Measurements from ENCODE around the gene KATNAL1.

KATNAL1 gene

GRCh38 chr13:30308548-30308947 is 1.2 kb upstream of the KATNAL1 start:
- H3K9ac ChIP-seq (ENCODE audit: low read depth, low read length): no peak overlapping the region
- no peaks in the 10 kb centered on the region for H3K27me3 ChIP-seq (ENCODE audit: control insufficient read depth, insufficient read depth, low read length)
- H3K4me1 ChIP-seq (ENCODE audit: control insufficient read depth, insufficient read depth, low read length): peaks cover 17% of the 10 kb centered on the region; the same call in 1 of the 2 replicates
- no peaks in the 10 kb centered on the region for H3K9me3 ChIP-seq (ENCODE audit: control insufficient read depth, insufficient read depth, low read length)
- no peak overlapping the region for H3K4me3 ChIP-seq (ENCODE audit: low read depth, low read length)
- H3K27ac ChIP-seq (ENCODE audit: low read depth, low read length): no peak overlapping the region
- no peaks in the 10 kb centered on the region for H3K36me3 ChIP-seq (ENCODE audit: control insufficient read depth, insufficient read depth, low read length)

GRCh38 chr13:30307971-30308290 is 580 bp upstream of the KATNAL1 start:
- no peak overlapping the region for H3K27ac ChIP-seq (ENCODE audit: low read depth, low read length)
- H3K9ac ChIP-seq (ENCODE audit: low read depth, low read length): 0 out of 2 replicates have a peak overlapping the region, but pooled peaks have one; percentile 35
- H3K4me3 ChIP-seq (ENCODE audit: low read depth, low read length): peak overlapping the region; percentile 78
- H3K4me1 ChIP-seq (ENCODE audit: control insufficient read depth, insufficient read depth, low read length): peaks cover 17% of the 10 kb centered on the region; the same call in 1 of the 2 replicates
- H3K9me3 ChIP-seq (ENCODE audit: control insufficient read depth, insufficient read depth, low read length): no peaks in the 10 kb centered on the region
- no peaks in the 10 kb centered on the region for H3K36me3 ChIP-seq (ENCODE audit: control insufficient read depth, insufficient read depth, low read length)
- no peaks in the 10 kb centered on the region for H3K27me3 ChIP-seq (ENCODE audit: control insufficient read depth, insufficient read depth, low read length)

DNA sequence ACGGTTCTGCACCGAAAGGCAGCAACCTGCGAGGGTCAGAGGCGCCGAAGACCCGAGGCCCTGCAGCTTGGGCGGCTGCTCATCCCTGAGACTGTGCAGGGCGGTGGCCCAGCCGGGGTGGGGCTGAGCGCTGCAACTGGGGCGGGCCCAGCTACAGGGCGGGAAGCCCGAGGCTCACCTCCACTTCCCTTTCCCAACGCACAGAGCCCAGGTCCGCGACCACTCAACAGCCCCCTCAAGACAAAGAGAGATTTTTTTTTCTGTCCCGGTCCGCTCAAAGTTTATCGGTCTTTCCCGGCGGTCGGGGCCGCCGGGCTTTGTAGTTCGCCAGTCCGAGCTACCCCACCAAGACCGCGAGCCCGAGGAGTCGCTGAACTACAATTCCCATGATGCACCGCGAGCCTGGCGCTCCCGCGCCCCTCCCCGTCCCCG is 573 bp downstream of the KATNAL1 start:
- no peaks in the 10 kb centered on the region for H3K36me3 ChIP-seq (ENCODE audit: control insufficient read depth, insufficient read depth, low read length)
- H3K27me3 ChIP-seq (ENCODE audit: control insufficient read depth, insufficient read depth, low read length): no peaks in the 10 kb centered on the region
- H3K4me3 ChIP-seq (ENCODE audit: low read depth, low read length): peak overlapping the region; percentile 78
- H3K4me1 ChIP-seq (ENCODE audit: control insufficient read depth, insufficient read depth, low read length): peaks cover 17% of the 10 kb centered on the region; the same call in 1 of the 2 replicates
- no peaks in the 10 kb centered on the region for H3K9me3 ChIP-seq (ENCODE audit: control insufficient read depth, insufficient read depth, low read length)
- peak overlapping the region; percentile 83 for H3K9ac ChIP-seq (ENCODE audit: low read depth, low read length)
- H3K27ac ChIP-seq (ENCODE audit: low read depth, low read length): peak overlapping the region; percentile 88

DNA sequence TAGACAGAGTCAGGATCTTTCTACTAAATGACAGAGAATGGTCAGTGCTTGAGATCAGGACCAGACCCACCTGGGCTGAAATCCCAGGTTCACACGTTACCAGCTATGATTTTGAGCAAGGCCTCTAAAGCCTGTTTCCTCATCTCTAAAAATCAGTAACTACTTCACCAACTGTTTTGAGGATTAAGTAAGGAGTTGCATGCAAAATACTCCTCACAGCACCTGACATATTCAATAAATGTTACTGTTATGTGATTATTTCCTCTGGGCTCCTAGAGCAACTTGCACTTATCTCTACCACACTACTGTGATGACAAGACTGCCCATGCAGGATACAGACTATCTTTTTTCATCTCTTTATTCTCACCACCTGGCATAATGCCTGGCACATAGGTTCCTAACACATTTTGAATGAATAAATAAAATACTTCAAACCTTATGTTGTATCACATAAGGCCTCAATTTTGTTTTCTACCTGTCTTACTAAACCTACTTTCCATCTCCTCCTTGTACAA is 1.8 kb downstream of the KATNAL1 start:
- no peaks in the 10 kb centered on the region for H3K9me3 ChIP-seq (ENCODE audit: control insufficient read depth, insufficient read depth, low read length)
- no peaks in the 10 kb centered on the region for H3K27me3 ChIP-seq (ENCODE audit: control insufficient read depth, insufficient read depth, low read length)
- peaks cover 17% of the 10 kb centered on the region; the same call in 1 of the 2 replicates for H3K4me1 ChIP-seq (ENCODE audit: control insufficient read depth, insufficient read depth, low read length)
- no peak overlapping the region for H3K27ac ChIP-seq (ENCODE audit: low read depth, low read length)
- H3K36me3 ChIP-seq (ENCODE audit: control insufficient read depth, insufficient read depth, low read length): no peaks in the 10 kb centered on the region
- H3K9ac ChIP-seq (ENCODE audit: low read depth, low read length): no peak overlapping the region
- peak overlapping the region; percentile 78; the same call in 1 of the 2 replicates for H3K4me3 ChIP-seq (ENCODE audit: low read depth, low read length)

DNA sequence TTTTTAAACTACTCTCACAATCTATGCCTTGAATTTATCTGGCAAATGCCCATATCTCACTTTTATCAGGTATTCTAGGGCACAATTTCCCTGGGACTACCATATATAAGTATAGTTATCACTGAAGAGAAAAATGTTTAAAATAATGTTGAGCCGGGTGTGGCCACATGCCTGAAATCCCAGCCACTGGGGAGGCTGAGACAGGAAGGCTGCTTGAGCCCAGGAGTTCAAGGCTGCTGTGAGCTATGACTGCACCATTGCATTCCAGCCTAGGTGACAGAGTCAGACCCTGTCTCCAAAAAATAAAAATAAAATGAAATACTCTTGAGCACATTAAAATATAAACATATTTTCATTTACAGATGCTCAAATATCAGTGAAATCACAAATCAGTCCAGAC is 4.1 kb downstream of the KATNAL1 start:
- H3K9me3 ChIP-seq (ENCODE audit: control insufficient read depth, insufficient read depth, low read length): no peaks in the 10 kb centered on the region
- H3K27me3 ChIP-seq (ENCODE audit: control insufficient read depth, insufficient read depth, low read length): no peaks in the 10 kb centered on the region
- no peak overlapping the region for H3K9ac ChIP-seq (ENCODE audit: low read depth, low read length)
- H3K27ac ChIP-seq (ENCODE audit: low read depth, low read length): no peak overlapping the region
- no peaks in the 10 kb centered on the region for H3K36me3 ChIP-seq (ENCODE audit: control insufficient read depth, insufficient read depth, low read length)
- peaks cover 16% of the 10 kb centered on the region; the same call in 1 of the 2 replicates for H3K4me1 ChIP-seq (ENCODE audit: control insufficient read depth, insufficient read depth, low read length)
- H3K4me3 ChIP-seq (ENCODE audit: low read depth, low read length): no peak overlapping the region

DNA sequence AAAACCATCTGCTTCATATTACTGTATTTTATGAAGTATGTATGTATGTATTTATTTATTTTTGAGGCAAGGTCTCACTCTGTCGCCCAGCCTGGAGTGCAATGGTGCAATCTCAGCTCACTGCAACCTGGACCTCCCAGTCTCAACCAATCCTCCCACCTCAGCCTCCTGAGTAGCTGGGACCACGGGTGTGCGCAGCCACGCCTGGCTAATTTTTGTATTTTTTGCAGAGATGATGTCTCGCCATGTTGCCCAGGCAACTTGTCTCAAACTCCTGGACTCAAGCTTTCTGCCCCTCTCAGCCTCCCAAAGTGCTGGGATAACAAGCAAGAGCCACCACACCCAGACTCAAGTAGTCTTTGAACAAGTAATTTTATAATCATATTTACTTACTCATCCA is 5.5 kb downstream of the KATNAL1 start:
- no peak overlapping the region for H3K4me3 ChIP-seq (ENCODE audit: low read depth, low read length)
- no peak overlapping the region for H3K27ac ChIP-seq (ENCODE audit: low read depth, low read length)
- no peaks in the 10 kb centered on the region for H3K27me3 ChIP-seq (ENCODE audit: control insufficient read depth, insufficient read depth, low read length)
- no peaks in the 10 kb centered on the region for H3K36me3 ChIP-seq (ENCODE audit: control insufficient read depth, insufficient read depth, low read length)
- no peak overlapping the region for H3K9ac ChIP-seq (ENCODE audit: low read depth, low read length)
- no peaks in the 10 kb centered on the region for H3K9me3 ChIP-seq (ENCODE audit: control insufficient read depth, insufficient read depth, low read length)
- peaks cover 12% of the 10 kb centered on the region; the same call in 1 of the 2 replicates for H3K4me1 ChIP-seq (ENCODE audit: control insufficient read depth, insufficient read depth, low read length)

GRCh38 chr13:30300596-30300995 is 6.8 kb downstream of the KATNAL1 start:
- H3K9me3 ChIP-seq (ENCODE audit: control insufficient read depth, insufficient read depth, low read length): no peaks in the 10 kb centered on the region
- no peak overlapping the region for H3K4me3 ChIP-seq (ENCODE audit: low read depth, low read length)
- H3K36me3 ChIP-seq (ENCODE audit: control insufficient read depth, insufficient read depth, low read length): no peaks in the 10 kb centered on the region
- H3K4me1 ChIP-seq (ENCODE audit: control insufficient read depth, insufficient read depth, low read length): peaks cover 3% of the 10 kb centered on the region; the same call in 1 of the 2 replicates
- H3K27ac ChIP-seq (ENCODE audit: low read depth, low read length): no peak overlapping the region
- no peaks in the 10 kb centered on the region for H3K27me3 ChIP-seq (ENCODE audit: control insufficient read depth, insufficient read depth, low read length)
- no peak overlapping the region for H3K9ac ChIP-seq (ENCODE audit: low read depth, low read length)

DNA sequence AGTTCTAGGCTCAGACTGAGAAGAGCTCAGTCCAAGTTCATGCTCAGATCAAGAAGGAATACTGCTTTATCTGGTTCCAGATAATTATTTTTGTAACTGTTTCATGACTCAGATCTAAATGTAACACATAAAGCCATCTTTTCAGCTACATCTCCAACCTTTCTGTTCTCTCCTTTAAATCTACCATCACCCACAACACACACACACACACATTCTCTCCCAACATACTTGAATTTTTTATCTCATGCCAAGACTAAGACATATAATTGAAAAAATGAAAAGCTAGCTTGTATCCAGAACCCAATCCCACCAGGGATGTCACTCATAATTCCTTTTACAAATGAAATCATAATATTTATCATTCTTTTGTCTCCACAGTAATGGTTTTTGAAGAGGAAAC is 7.6 kb downstream of the KATNAL1 start:
- Histone ChIP-seq H3K4me3 (ENCODE audit: low read depth, low read length) (no peak overlapping the region), H3K4me1 (ENCODE audit: control insufficient read depth, insufficient read depth, low read length) (no peaks in the 10 kb centered on the region), H3K36me3 (ENCODE audit: control insufficient read depth, insufficient read depth, low read length) (no peaks in the 10 kb centered on the region), H3K9ac (ENCODE audit: low read depth, low read length) (no peak overlapping the region), H3K27ac (ENCODE audit: low read depth, low read length) (no peak overlapping the region), H3K9me3 (ENCODE audit: control insufficient read depth, insufficient read depth, low read length) (no peaks in the 10 kb centered on the region), H3K27me3 (ENCODE audit: control insufficient read depth, insufficient read depth, low read length) (no peaks in the 10 kb centered on the region)

GRCh38 chr13:30295116-30295515 is 12.2 kb downstream of the KATNAL1 start:
- Histone ChIP-seq H3K36me3 (ENCODE audit: control insufficient read depth, insufficient read depth, low read length) (no peaks in the 10 kb centered on the region), H3K9ac (ENCODE audit: low read depth, low read length) (no peak overlapping the region), H3K4me1 (ENCODE audit: control insufficient read depth, insufficient read depth, low read length) (0 out of 2 replicates have a peak, but pooled peaks cover 4% of the 10 kb centered on the region), H3K4me3 (ENCODE audit: low read depth, low read length) (no peak overlapping the region), H3K27me3 (ENCODE audit: control insufficient read depth, insufficient read depth, low read length) (no peaks in the 10 kb centered on the region), H3K9me3 (ENCODE audit: control insufficient read depth, insufficient read depth, low read length) (no peaks in the 10 kb centered on the region), H3K27ac (ENCODE audit: low read depth, low read length) (no peak overlapping the region)

- Histone ChIP-seq H3K9ac (ENCODE audit: low read depth, low read length) (no peak overlapping the region), H3K36me3 (ENCODE audit: control insufficient read depth, insufficient read depth, low read length) (no peaks in the 10 kb centered on the region), H3K27me3 (ENCODE audit: control insufficient read depth, insufficient read depth, low read length) (no peaks in the 10 kb centered on the region), H3K9me3 (ENCODE audit: control insufficient read depth, insufficient read depth, low read length) (no peaks in the 10 kb centered on the region), H3K27ac (ENCODE audit: low read depth, low read length) (no peak overlapping the region), H3K4me1 (ENCODE audit: control insufficient read depth, insufficient read depth, low read length) (0 out of 2 replicates have a peak, but pooled peaks cover 4% of the 10 kb centered on the region), H3K4me3 (ENCODE audit: low read depth, low read length) (no peak overlapping the region)
Measured at GRCh38 chr13:30294004-30294403, 13.3 kb downstream of the KATNAL1 start.

- H3K4me1 ChIP-seq (ENCODE audit: control insufficient read depth, insufficient read depth, low read length): 0 out of 2 replicates have a peak, but pooled peaks cover 4% of the 10 kb centered on the region
- no peak overlapping the region for H3K4me3 ChIP-seq (ENCODE audit: low read depth, low read length)
- no peak overlapping the region for H3K27ac ChIP-seq (ENCODE audit: low read depth, low read length)
- H3K9ac ChIP-seq (ENCODE audit: low read depth, low read length): no peak overlapping the region
- no peaks in the 10 kb centered on the region for H3K27me3 ChIP-seq (ENCODE audit: control insufficient read depth, insufficient read depth, low read length)
- 0 out of 2 replicates have a peak, but pooled peaks cover under 1% of the 10 kb centered on the region for H3K9me3 ChIP-seq (ENCODE audit: control insufficient read depth, insufficient read depth, low read length)
- H3K36me3 ChIP-seq (ENCODE audit: control insufficient read depth, insufficient read depth, low read length): no peaks in the 10 kb centered on the region
Measured at GRCh38 chr13:30292325-30292724, 15.0 kb downstream of the KATNAL1 start.

Data from HUES48 (cell line).